ENCODE data around the gene ZFP37.
"Not testable (repeated sequence)": the region's sequence is repeated elsewhere in the genome, so short reads cannot be mapped to it uniquely, and the experiment has no call there.

The ZFP37 gene

GRCh38 chr9:113056191-113057106 lies at the start of gene ZFP37:
ZFP37 (minus strand) TSS chr9:113056724; CDS start chr9:113056688, 36 bp downstream.
- DNase-seq = peak; percentile 57

- not testable (repeated sequence) for DNase-seq
These were observed 48.8 kb upstream of the ZFP37 start for GRCh38 chr9:113105345-113105744.

- no peak for DNase-seq
These were observed 39.0 kb upstream of the ZFP37 start for GRCh38 chr9:113095561-113095960.

GRCh38 chr9:113089924-113090323 lies 33.4 kb upstream of the ZFP37 start:
- DNase-seq = not testable (repeated sequence)

- not testable (repeated sequence) for DNase-seq
These were observed 32.6 kb upstream of the ZFP37 start for GRCh38 chr9:113089143-113089505.

- not testable (repeated sequence) for DNase-seq
These were observed 32.1 kb upstream of the ZFP37 start for GRCh38 chr9:113088456-113089142.

- not testable (repeated sequence) for DNase-seq
These were observed 6.4 kb upstream of the ZFP37 start for GRCh38 chr9:113062932-113063310.

GRCh38 chr9:113062256-113062931 lies 5.9 kb upstream of the ZFP37 start:
- not testable (repeated sequence) for DNase-seq

GRCh38 chr9:113061072-113061850 lies 4.7 kb upstream of the ZFP37 start:
- DNase-seq = not testable (repeated sequence)

GRCh38 chr9:113059581-113060284 lies 3.2 kb upstream of the ZFP37 start:
- not testable (repeated sequence) for DNase-seq

GRCh38 chr9:113057193-113057592 lies 669 bp upstream of the ZFP37 start:
- DNase-seq = no peak

GRCh38 chr9:113042884-113043657 lies 13.5 kb downstream of the ZFP37 start:
- DNase-seq = no peak

- DNase-seq = no peak
These were observed 30.3 kb downstream of the ZFP37 start for GRCh38 chr9:113026200-113026599.

- DNase-seq = no peak
These were observed 38.3 kb downstream of the ZFP37 start for GRCh38 chr9:113018247-113018646.

- no peak for DNase-seq
These were observed 44.0 kb downstream of the ZFP37 start for GRCh38 chr9:113012492-113012891.

GRCh38 chr9:113011911-113012381 lies 44.6 kb downstream of the ZFP37 start, which contains the start of gene ZNF883:
ZNF883 (minus strand) TSS chr9:113012192.
- DNase-seq = no peak

GRCh38 chr9:113005777-113006176 lies 50.7 kb downstream of the ZFP37 start:
- DNase-seq = no peak

GRCh38 chr9:112997236-112997941 lies 59.1 kb downstream of the ZFP37 start:
- no peak for DNase-seq
